ENCODE data around the gene BMPR2.
"Not testable (repeated sequence)": the region's sequence is repeated elsewhere in the genome, so short reads cannot be mapped to it uniquely, and the experiment has no call there.

The BMPR2 gene

DNA sequence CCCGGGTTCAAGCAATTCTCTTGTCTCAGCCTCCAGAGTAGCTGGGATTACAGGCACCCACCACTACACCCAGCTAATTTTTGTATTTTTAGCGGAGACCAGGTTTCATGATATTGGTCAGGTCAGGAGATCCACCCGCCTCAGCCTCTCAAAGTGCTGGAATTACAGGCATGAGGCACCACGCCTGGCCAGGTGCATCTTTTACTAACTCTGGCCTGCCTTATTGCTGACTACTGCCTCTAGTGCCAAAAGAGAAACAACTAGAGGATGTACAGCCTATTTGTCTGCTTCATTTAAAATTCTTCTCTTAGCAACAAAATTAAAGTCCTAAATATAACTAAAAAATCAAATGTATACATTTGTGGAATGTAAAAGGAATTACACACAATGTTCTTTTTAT lies 115.4 kb downstream of the BMPR2 start:
- DNase-seq (ENCODE audit: low read depth, low spot score): no peak

DNA sequence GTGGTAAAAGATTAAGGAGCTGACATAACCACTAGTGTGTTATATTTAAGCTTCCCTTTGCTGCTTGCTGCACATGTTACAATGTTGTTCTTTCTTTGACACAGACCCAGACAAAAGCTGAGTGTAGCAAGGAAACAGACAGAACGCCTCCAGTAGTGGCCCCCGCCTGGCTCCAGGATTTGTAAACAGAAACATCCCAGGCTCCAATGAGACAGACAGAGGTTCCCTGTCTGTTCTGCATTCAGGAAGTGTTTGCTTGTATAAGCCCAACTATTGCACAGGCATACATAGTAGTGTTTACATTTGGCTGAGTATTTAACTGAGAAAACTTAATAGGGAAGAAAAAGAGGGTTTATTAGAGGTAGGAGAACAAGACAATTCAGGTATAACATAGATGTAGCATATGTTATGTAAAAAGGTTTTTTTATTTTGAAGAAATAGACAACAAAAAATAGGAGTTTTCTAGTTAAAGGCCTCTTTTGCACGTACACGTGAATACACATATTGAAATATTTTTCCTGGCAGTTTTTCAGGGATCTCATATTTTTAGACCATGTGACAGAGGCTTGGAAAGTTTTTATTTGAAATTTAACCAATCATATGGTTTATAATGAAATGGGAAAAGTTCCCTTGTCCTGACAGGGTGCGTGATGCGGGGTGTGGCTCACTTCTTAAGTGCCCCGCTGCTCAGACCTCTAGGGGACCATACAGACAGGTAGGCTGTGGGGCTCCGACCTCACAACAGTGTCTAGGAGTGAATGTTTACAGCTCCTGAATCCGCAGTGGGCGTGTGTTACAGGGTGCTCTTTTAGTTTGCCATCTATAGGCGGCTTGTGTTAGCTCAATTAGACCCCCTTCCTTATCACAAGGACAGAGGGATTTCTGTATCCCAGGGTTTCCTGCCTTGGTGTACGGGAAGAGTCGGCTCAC lies 118.4 kb downstream of the BMPR2 start:
- TF ChIP-seq SUZ12 (IDR thresholded peaks at IDR 0.05; ENCODE audit: extremely low read depth, insufficient read depth, insufficient read length): no peak
- no peak for TF ChIP-seq YY1 (IDR thresholded peaks at IDR 0.05; ENCODE audit: insufficient read depth, insufficient read length)
- no peak for TF ChIP-seq ZNF274 (IDR thresholded peaks at IDR 0.05; ENCODE audit: low read depth, low read length)
- no peak for DNase-seq (ENCODE audit: low read depth, low spot score)
- no peaks in the 10 kb centered on the region for H3K27me3 ChIP-seq (ENCODE audit: insufficient read depth, insufficient read length)
- no peak overlapping the region for H3K9ac ChIP-seq (ENCODE audit: insufficient read length, low read depth)
- H3K36me3 ChIP-seq (ENCODE audit: insufficient read depth, insufficient read length, low read length): peaks cover 11% of the 10 kb centered on the region
- H3K4me1 ChIP-seq (ENCODE audit: insufficient read depth, insufficient read length): no peaks in the 10 kb centered on the region
- no peak overlapping the region for H3K4me3 ChIP-seq (ENCODE audit: insufficient read length, low read depth)
- no peaks in the 10 kb centered on the region for H3K9me3 ChIP-seq (ENCODE audit: insufficient read depth, low read length)

More for the DNA sequence above, 115.4 kb downstream of the BMPR2 start:
- H3K9ac ChIP-seq (ENCODE audit: insufficient read length, low read depth): no peak overlapping the region
- H3K4me1 ChIP-seq (ENCODE audit: insufficient read depth, insufficient read length): no peaks in the 10 kb centered on the region
- no peak overlapping the region for H3K4me3 ChIP-seq (ENCODE audit: insufficient read length, low read depth)
- no peaks in the 10 kb centered on the region for H3K27me3 ChIP-seq (ENCODE audit: insufficient read depth, insufficient read length)
- peaks cover 11% of the 10 kb centered on the region for H3K36me3 ChIP-seq (ENCODE audit: insufficient read depth, insufficient read length, low read length)
- TF ChIP-seq YY1 (IDR thresholded peaks at IDR 0.05; ENCODE audit: insufficient read depth, insufficient read length) (no peak), SUZ12 (IDR thresholded peaks at IDR 0.05; ENCODE audit: extremely low read depth, insufficient read depth, insufficient read length) (no peak), ZNF274 (IDR thresholded peaks at IDR 0.05; ENCODE audit: low read depth, low read length) (no peak)
- no peaks in the 10 kb centered on the region for H3K9me3 ChIP-seq (ENCODE audit: insufficient read depth, low read length)

DNA sequence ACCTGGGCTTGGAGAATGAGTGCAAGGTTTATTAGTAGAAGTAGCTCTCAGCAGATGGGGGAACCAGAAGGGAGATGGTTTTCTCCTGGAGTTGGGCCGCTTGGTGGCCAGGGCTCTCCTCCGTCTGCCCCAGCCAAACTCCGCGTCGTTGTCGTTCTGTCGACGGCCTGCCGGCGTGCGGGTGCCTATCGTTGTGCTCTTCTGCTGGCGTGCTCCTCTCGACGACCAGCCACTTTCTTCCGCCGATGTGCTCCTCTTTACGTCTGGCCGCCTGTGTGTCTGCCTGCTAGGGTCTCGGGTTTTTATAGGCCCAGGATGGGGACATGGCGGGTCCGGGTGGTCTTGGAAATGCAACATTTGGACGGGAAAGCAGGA lies 119.1 kb downstream of the BMPR2 start:
- Histone ChIP-seq H3K27me3 (ENCODE audit: insufficient read depth, insufficient read length) (no peaks in the 10 kb centered on the region), H3K9ac (ENCODE audit: insufficient read length, low read depth) (no peak overlapping the region), H3K4me1 (ENCODE audit: insufficient read depth, insufficient read length) (no peaks in the 10 kb centered on the region), H3K9me3 (ENCODE audit: insufficient read depth, low read length) (no peaks in the 10 kb centered on the region), H3K4me3 (ENCODE audit: insufficient read length, low read depth) (no peak overlapping the region), H3K36me3 (ENCODE audit: insufficient read depth, insufficient read length, low read length) (peaks cover 11% of the 10 kb centered on the region)
- TF ChIP-seq ZNF274 (IDR thresholded peaks at IDR 0.05; ENCODE audit: low read depth, low read length) (no peak), YY1 (IDR thresholded peaks at IDR 0.05; ENCODE audit: insufficient read depth, insufficient read length) (no peak), SUZ12 (IDR thresholded peaks at IDR 0.05; ENCODE audit: extremely low read depth, insufficient read depth, insufficient read length) (no peak)
- no peak for DNase-seq (ENCODE audit: low read depth, low spot score)

DNA sequence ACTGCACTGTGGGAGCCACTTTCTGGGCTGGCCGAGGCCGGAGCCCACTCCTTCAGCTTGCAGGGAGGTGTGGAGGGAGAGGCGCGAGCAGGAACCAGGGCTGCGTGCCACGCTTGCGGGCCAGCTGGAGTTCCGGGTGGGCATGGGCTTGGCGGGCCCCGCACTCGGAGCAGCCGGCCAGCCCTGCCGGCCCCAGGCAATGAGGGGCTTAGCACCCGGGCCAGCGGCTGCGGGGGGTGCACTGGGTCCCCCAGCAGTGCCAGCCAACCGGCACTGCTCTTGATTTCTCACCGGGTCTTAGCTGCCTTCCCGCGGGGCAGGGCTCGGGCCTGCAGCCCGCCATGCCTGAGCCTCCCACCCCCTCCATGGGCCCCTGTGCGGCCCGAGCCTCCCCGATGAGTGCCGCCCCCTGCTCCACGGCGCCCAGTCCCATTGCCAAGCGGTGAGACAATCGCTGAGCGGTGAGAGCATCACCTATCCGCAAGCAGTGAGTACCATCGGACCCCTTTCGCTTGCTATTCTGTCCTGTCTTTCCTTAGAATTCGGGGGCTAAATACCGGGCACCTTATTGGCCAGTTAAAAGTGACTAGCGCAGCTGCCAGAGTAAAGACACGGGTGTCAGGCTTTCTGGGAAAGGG lies 120.8 kb downstream of the BMPR2 start:
- not testable (repeated sequence) for H3K9me3 ChIP-seq (ENCODE audit: insufficient read depth, low read length); H3K4me3 ChIP-seq (ENCODE audit: insufficient read length, low read depth); DNase-seq (ENCODE audit: low read depth, low spot score); H3K4me1 ChIP-seq (ENCODE audit: insufficient read depth, insufficient read length); H3K27me3 ChIP-seq (ENCODE audit: insufficient read depth, insufficient read length); H3K36me3 ChIP-seq (ENCODE audit: insufficient read depth, insufficient read length, low read length); H3K9ac ChIP-seq (ENCODE audit: insufficient read length, low read depth)

DNA sequence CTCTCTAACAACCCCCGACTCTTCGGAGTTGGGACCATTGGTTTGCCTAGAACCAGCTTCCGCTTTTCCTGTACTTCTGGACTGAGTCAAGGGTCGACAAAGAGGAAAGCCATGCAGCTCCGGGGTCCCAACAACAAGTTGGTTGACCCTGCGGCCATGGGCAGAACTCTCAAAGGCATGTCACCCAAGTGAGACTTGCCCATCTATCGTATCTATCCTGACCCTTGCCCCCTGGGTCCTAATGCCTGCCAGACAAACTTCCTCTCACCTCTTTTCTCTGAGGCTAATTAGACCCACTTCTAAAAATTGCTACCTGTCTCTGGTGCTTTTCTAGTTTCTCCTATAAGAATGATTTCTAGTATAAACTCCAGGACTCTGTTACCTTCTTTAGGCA lies 121.3 kb downstream of the BMPR2 start:
- not testable (repeated sequence) for H3K36me3 ChIP-seq (ENCODE audit: insufficient read depth, insufficient read length, low read length); H3K9me3 ChIP-seq (ENCODE audit: insufficient read depth, low read length); H3K4me1 ChIP-seq (ENCODE audit: insufficient read depth, insufficient read length); H3K4me3 ChIP-seq (ENCODE audit: insufficient read length, low read depth); H3K9ac ChIP-seq (ENCODE audit: insufficient read length, low read depth); DNase-seq (ENCODE audit: low read depth, low spot score); H3K27me3 ChIP-seq (ENCODE audit: insufficient read depth, insufficient read length)

DNA sequence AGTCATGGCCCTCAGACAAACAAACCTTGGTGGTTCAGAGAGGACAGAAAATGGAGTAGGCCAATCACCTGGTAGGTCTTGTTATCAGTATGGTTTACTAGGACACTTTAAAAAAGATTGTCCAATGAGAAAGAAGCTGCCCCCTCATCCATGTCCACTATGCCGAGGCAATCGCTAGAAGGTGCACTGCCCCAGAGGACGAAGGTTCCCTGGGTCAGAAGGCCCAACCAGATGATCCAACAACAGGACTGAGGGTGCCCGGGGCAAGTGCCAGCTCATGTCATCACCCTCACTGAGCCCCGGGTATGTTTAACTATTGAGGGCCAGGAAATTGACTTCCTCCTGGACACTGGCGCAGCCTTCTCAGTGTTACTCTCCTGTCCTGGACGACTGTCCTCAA lies 123.7 kb downstream of the BMPR2 start:
- H3K4me3 ChIP-seq (ENCODE audit: insufficient read length, low read depth); H3K9me3 ChIP-seq (ENCODE audit: insufficient read depth, low read length); H3K36me3 ChIP-seq (ENCODE audit: insufficient read depth, insufficient read length, low read length); DNase-seq (ENCODE audit: low read depth, low spot score); H3K9ac ChIP-seq (ENCODE audit: insufficient read length, low read depth); H3K4me1 ChIP-seq (ENCODE audit: insufficient read depth, insufficient read length); H3K27me3 ChIP-seq (ENCODE audit: insufficient read depth, insufficient read length): not testable (repeated sequence)

DNA sequence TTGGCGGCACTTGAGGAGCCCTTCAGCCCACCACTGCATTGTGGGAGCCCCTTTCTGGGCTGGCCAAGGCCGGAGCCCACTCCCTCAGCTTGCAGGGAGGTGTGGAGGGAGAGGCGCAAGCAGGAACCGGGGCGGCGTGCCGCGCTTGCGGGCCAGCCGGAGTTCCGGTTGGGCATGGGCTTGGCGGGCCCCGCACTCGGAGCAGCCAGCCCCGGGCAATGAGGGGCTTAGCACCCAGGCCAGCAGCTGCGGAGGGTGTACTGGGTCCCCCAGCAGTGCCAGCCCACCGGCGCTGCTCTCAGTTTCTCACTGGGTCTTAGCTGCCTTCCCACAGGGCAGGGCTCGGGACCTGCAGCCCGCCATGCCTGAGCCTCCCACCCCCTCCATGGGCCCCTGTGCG lies 127.1 kb downstream of the BMPR2 start:
- H3K4me3 ChIP-seq (ENCODE audit: insufficient read length, low read depth); H3K9me3 ChIP-seq (ENCODE audit: insufficient read depth, low read length); H3K4me1 ChIP-seq (ENCODE audit: insufficient read depth, insufficient read length); DNase-seq (ENCODE audit: low read depth, low spot score); H3K9ac ChIP-seq (ENCODE audit: insufficient read length, low read depth); H3K27me3 ChIP-seq (ENCODE audit: insufficient read depth, insufficient read length); H3K36me3 ChIP-seq (ENCODE audit: insufficient read depth, insufficient read length, low read length): not testable (repeated sequence)

DNA sequence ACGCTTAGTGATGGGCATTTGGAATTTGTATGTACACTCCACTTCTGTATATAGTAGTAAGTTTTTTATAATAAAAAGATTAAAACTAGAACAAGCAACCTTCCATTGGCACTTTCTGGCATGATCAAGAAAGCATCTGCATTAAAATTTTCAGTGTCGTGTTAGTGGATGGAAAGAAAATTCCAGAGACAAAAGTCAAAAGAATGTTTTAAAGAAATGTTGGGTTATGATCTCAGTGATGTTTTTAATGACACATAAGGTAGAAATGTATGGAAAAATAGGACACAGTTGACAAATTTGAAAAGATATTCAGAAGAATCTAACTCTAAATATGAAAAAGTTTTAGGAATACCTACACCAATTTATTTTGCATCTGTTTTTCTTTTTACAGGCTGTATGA lies 132.6 kb downstream of the BMPR2 start:
- no peaks in the 10 kb centered on the region for H3K9me3 ChIP-seq (ENCODE audit: insufficient read depth, low read length)
- no peak for TF ChIP-seq SUZ12 (IDR thresholded peaks at IDR 0.05; ENCODE audit: extremely low read depth, insufficient read depth, insufficient read length)
- no peak for TF ChIP-seq YY1 (IDR thresholded peaks at IDR 0.05; ENCODE audit: insufficient read depth, insufficient read length)
- DNase-seq (ENCODE audit: low read depth, low spot score): no peak

More for the DNA sequence above, 132.6 kb downstream of the BMPR2 start:
- Histone ChIP-seq H3K4me3 (ENCODE audit: insufficient read length, low read depth) (no peak overlapping the region), H3K36me3 (ENCODE audit: insufficient read depth, insufficient read length, low read length) (peaks cover 11% of the 10 kb centered on the region), H3K9ac (ENCODE audit: insufficient read length, low read depth) (no peak overlapping the region), H3K27me3 (ENCODE audit: insufficient read depth, insufficient read length) (no peaks in the 10 kb centered on the region), H3K4me1 (ENCODE audit: insufficient read depth, insufficient read length) (no peaks in the 10 kb centered on the region)
